GM19238 (cell line): Measurements from ENCODE around the gene UACA.
"Not testable (repeated sequence)": the region's sequence is repeated elsewhere in the genome, so short reads cannot be mapped to it uniquely, and the experiment has no call there.

Source experiments
- DNase-seq: peaks from one replicate; pipeline ENCODE4 v3.0.0; 2011; ENCODE audit warnings: low spot score; ENCODE audit not compliant: insufficient read length

Gene UACA

GRCh38 chr15:70629735-70630273 lies 133.6 kb downstream of the UACA start:
- no peak for DNase-seq

- no peak for DNase-seq
Observed at GRCh38 chr15:70628549-70628896, 134.8 kb downstream of the UACA start.

- no peak for DNase-seq
Observed at GRCh38 chr15:70627734-70628548, 135.4 kb downstream of the UACA start.

GRCh38 chr15:70627322-70627721 lies 136.0 kb downstream of the UACA start:
- DNase-seq, result no peak

DNA sequence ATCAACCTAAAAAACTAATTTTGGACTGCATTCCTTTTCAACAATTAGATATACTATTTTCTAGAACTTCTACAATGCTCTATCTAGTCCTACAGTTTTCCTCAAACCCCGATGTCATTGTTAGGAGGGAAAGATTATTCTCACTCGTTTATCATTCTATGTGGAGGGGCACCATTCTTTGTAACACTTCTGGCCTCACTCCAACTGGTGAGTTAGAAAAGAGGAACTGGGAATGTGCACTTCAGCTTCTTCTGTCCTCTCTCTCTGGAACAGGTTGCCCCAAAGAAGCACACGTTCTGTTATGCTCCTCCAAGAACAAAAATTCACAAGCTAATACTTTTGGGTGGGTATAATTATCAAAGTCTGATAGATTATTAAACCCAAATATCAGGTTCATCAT lies 137.9 kb downstream of the UACA start:
- no peak for DNase-seq

GRCh38 chr15:70625011-70625410 lies 138.3 kb downstream of the UACA start:
- DNase-seq, result no peak

DNA sequence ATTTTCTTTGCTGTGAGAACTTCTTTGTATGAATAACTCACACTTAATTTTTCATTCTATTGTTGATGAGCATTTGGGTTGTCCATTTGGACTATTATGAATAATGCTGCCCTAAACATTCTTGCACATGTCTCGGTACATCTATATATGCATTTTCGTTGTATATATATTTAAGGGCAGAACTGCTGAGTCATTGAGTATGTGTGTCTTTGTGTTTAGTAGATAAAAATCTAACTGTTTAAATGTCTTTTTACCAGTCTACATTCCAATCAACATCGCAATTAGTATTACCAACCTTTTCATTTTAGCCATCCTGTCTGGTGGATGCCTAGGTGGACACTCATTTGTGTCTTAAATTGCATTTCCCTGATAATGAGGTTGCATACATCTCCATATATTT lies 144.4 kb downstream of the UACA start:
- DNase-seq, result no peak

DNA sequence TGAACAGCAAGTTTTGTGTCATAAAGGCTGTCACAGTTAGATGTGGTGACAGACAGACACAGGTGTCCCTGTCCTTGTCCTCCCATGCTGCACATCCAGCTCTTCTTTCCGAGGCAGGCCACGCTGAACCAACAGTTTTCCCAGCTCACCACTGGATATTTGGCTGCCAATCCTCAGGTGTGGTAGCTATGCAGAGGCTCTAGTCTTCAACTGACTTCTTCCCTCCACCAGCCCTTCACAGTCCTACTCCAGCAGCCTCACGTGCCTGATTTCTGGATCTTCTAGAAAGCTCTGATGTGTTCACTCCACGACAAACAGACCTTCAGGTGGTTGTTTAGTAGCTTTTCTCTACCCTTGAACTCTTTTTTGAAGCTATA lies 145.5 kb downstream of the UACA start:
- no peak for DNase-seq

- no peak for DNase-seq
Observed at GRCh38 chr15:70617076-70617910, 146.1 kb downstream of the UACA start.

- DNase-seq, result not testable (repeated sequence)
Observed at GRCh38 chr15:70616311-70616756, 147.0 kb downstream of the UACA start.

- DNase-seq, result no peak
Observed at GRCh38 chr15:70615435-70616310, 147.7 kb downstream of the UACA start.

DNA sequence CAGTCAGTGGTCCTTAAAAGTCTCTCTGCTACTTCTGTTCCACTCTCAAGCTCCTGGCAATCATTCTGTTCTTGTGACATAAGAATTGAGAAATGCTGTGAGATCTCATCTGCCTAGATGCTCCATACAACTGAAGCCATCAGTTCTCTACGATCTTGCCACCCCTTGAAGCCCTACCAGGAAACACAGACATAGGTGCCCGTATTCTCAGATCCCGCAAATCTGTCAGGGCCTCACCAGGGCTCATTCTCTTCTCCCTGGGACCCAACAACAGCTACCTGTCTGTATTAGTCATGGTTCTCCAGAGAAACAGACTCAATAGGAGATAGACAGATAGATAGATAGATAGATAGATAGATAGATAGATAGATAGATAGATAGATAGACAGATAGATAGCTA lies 149.1 kb downstream of the UACA start:
- DNase-seq, result no peak

DNA sequence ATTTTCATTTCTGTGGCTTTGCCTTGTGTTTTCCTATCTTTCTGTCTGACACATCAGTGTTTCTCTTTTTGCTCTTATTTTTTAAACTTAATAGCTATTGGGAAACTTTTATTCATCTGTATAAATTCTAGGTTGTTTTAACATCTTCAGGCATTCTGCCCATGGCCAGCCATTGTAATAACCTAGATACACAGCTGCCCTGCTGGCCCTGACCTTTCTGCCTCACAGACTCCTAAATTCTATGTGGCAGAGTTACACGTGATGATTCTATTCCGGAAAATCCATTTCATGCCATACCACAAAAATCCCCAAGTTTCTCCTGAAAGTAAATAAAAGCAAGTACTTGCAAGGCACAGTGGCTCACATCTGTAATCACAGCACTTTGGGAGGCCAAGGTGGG lies 150.1 kb downstream of the UACA start:
- DNase-seq, result no peak

GRCh38 chr15:70611286-70611685 lies 152.1 kb downstream of the UACA start:
- no peak for DNase-seq

DNA sequence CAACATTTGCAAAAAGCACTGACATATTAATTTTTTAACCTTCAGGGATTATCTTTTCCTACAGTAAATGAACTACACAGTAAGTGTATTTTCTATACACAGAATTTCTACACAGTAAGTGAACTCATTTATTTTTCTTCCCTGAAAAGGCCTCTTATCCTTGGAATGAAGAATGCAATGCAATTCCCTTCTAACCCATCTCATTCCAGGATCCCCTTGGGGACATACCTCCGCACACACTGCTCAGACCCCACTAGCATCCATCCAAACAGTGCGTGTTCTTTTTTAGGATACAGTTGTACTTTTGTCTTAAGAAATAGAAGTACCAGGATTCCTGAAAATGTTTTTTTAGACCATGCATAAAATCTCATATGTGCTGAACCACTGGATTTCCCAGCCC lies 152.8 kb downstream of the UACA start:
- DNase-seq, result no peak

- no peak for DNase-seq
Observed at GRCh38 chr15:70609889-70610288, 153.5 kb downstream of the UACA start.

DNA sequence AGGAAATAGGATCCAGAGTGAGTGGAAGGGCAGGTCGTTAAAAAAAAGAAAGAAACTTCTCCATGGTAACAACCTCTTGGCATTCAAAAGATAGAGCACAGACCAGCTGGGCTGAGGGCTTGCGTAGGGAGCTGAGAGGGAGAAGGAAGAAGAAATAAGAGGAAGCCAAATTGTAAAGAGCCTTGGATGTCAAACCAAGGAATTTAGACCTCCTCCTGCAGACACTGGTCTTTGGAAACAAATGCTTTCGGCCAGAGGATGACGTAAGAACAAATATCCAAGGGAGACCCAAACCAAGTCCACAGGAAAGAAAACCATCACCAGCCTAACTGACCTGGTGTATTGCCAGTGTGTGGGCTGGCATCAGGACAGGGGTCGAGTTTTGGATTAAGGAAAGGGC lies 155.2 kb downstream of the UACA start:
- DNase-seq, result no peak

- no peak for DNase-seq
Observed at GRCh38 chr15:70605606-70606410, 157.6 kb downstream of the UACA start.

GRCh38 chr15:70604666-70605315 lies 158.6 kb downstream of the UACA start:
- DNase-seq, result no peak
